Endometrium (tissue), 2 donors: ENCODE data around the gene EFNA2.

Experiments used
- FAIRE-seq: peaks from 2 replicates; lab custom pipeline; 2012; peaks lifted over from hg19 to GRCh38; lab: Jason Lieb, UNC
- donor health status: control.
- donor health status: control.

Gene EFNA2

DNA sequence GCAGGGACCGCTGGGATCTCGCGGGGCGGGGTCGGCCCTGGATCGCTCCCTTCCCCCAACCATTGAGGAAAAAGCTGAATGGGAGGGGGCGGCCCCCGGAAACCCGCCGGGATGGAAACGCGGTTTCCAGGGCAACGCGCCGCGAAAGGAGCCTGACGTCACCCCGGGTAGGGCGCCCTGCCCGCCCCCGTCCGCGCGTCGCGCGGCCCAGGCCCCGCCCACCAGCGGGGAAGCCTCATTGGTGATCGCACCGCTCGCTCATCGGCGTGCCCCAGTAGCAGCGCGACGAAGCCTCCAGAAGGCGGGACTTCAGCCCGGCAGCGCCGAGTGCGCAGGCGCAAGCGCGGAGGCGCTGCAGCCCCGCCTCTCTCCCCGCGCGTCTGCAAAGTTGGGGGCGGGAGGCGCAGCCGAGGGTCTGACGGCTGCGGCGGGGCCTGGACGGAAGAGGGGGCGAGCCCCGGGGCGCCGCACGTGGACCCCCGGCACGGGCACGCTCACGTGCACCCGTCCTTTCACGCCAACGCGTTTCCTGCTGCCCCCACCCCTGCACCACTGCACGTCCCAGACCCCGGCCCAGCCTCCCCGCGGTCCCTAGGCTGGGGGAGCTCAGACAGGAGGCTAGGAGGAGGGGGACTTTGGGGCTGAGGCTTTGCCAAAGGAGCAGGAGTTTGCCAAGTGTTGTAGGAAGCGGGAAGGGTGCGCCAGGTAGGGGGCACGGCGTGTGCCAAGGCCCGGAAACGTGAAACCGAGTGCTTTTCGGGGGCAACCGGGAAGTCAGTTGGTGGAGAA lies 24.7 kb upstream of the EFNA2 start:
- no peak for FAIRE-seq

DNA sequence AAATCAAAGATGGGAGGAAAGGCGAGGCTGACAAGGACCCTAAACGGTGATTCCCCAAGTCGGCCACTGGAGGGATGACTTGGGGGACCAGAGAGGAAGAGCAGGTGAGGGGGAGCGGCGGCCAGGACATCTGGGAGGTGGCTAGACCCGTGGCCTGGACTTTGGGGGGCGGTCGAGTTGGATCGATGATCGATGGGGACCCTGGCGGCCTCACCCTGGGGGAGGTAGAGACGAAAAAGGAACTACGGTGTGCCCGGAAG lies 24.2 kb upstream of the EFNA2 start:
- FAIRE-seq, result no peak

DNA sequence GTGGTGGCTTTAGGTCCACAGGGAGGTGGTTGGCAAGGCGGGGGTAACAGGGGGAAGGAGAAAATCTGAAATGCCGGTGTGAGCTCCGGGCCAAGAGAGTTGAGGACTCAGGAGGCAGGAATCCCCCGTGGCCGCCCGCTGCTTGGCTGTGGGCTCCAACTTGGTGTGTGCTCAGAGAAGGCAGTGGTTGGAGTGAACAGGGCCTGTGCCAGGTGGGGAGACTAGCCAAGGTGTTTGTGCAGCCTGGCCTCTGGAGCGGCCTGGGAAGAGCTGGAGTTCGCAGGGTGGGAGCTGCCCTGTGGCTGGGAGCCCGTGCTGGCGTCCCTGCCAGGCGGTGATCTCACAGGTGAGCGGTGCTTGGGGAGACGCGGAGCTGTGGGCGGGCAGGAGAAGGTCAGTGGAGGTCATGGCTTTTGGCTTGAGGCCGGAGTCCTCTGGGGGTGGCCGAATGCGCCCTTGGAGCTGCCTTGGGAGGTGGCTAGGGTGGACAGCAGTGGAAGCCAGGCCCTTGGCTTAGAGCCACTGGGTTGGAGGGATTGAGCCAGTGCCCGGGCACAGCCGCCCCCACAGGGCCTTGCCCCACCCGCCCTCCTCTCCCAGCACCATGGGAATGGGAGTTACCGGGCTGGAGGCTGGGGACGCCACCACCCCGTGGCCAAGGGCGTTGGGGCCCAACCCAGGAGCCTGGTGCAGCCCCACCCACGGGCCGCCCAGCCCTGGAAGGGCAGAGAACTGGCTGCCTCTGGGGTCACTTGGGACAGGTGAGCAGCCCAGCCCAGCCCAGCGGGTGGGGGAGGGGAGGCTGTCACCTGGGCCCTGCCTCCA lies 23.7 kb upstream of the EFNA2 start:
- FAIRE-seq, result no peak

DNA sequence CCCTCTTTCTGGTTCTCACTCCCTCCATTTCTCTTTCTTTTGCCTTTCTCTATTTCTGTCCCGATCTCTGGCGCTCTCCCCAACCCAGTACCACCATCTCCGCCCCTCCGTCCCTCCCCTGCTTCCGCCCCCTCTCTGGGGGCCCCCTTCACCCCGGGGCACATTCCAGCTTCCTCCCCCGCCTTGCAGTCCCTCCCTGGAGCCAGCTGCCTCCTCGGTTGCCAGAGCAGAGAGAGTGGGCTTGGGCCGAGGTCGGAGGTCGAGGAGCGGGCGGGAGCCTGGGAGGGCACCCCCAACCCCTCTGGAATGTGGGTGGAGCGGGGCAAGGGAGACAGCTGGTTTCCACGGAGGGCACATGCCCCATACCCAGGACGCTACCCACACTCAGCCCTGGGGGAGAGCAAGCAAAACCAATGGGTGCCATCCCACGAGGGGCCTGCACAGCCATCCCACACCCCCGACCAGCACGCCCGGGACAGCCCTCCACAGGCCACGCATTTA lies 23.0 kb upstream of the EFNA2 start:
- FAIRE-seq, result no peak

DNA sequence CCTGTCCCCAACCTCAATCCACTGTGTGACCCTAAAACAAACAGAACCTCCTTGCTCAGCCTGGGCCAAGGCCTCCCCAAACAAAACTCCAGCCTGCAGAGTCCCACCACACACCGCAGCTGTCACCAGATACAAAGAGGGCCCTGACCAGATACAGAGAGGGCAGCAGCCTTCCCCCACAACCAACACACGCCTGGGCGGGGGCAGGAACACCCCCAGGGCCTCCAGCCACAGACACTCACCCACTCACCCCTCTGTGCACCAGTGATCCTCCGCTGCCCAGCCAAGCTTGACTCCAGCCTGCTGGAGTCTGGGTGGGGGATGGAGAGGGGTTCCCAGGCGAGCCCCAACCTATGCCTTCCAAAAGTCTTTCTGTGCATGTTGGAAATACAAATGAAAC lies 22.5 kb upstream of the EFNA2 start:
- no peak for FAIRE-seq

DNA sequence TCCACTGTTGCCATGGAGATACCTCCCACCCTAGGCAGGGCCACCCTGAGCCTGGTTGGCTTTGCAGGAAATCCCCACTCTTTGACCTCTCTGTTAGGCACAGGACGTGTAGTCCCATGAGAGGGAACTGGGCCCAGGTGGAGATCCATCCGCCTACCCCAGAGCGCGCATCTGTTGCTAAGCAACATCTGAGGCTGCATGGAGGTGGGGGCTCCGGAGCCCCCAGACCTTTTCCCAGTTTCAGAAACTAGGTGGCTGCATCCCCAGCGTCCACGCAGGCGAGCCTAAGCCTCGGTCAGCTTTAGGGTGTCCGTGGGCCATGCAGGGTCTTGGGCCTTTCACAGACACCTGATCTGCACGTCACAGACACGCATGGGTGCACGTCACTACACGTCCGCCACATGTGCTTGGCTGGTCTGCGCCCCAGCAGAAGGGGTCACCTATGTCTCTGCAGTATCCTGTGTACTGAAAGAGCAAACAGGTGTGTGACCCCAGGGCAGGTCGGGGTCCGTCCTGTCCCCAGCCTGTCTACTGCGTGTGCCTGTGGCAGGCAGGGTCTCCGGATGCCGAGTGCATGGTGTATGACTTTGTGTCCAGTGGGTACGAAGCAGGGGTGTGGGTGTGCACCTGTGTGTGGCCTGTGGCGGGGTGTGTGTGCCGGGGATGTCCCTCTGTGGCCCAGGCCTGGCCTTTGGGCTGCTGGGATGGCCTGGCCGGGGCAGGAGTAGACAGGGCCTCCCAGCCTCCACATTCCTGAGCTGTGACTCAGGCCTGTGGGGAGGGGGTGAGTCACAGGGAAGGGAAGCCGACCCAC lies 20.7 kb upstream of the EFNA2 start:
- no peak for FAIRE-seq

DNA sequence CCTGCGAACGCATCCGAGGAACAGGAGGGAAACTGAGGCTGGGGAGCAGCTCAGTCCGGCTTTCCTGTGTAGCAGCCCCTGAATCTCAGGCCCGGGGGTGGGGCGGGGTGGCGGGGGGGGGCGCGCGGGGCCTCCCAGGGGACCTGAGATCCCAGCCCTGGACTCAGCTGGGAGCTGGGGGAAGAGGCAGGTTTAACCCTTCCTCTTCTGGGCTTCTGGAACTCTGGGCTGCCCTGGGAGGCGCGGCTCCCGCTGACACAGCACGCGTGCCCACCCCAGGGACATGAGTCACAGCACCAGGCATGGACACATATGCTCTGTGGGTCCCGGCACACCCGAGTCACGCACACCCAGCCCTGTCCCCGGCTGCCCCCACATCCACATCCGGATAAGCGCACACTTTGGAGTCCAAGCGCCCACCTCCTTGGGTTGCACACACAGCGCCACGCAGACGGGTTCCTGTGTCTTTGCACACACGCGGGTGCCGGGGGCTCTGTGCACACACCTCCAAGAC lies 20.0 kb upstream of the EFNA2 start:
- no peak for FAIRE-seq

DNA sequence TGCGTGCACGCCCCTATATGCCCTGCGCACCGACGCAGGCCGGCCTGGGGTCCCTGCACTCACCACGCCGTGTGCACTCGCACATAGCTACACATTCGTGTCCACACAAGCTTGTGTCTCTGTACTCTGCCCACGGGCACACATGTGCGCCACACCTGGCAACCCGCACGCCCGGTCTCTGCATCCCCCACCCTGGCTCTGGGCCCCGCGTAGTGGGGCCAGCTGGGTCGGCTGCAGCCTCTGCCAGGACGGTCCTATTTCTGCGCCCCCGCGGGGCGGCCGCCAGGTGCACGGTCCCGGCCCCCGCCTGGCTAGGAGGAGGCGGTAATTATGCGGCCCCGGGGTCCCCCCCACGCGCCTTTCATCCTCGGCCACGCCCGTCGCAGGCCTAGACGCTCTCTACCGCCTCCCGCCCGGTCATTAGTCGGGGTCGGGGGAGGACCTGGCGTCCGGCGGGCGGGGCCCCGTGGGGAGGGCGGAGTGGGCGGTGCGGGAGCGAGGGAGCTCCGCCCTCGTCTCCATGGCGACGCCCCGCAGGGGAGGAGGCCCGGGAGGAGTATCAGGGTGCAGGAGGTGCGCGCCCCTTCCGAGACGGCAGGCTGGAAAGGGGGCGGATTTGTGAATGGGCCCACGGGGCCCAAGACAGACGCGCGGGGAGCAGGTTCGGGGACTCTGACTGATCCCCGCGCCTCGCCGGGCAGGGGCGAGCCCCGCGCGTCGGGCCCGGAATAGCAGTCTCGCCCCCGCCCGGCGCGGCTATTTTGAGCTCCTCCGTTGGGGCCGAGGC lies 19.4 kb upstream of the EFNA2 start:
- FAIRE-seq, result no peak

DNA sequence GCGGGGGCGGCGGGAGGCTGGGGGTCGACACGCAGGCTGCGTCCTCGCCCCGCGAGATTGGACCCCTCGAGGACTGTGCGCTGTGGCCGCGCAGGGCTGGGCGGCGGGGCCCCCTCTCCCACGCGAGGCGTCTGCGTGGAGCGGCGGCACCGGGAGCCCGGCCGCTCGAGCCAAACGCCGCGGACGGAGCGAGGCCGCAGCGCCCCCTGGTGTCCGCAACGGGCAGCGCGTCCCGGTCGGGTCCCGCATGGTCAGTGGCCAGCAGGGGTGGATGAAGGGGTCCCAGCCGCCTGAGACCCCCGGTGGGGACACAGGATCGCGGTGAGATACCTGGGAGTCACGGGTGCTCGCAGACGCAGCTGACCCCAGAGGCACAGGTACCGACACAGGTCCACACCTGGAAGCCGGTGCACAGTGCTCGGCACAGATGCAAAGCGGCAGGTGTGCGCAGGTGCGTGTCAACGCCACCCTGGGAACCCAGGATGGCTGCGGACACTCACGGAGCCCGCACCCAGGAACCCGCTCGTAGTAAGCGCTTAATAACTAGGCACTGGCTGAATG lies 18.7 kb upstream of the EFNA2 start:
- no peak for FAIRE-seq

DNA sequence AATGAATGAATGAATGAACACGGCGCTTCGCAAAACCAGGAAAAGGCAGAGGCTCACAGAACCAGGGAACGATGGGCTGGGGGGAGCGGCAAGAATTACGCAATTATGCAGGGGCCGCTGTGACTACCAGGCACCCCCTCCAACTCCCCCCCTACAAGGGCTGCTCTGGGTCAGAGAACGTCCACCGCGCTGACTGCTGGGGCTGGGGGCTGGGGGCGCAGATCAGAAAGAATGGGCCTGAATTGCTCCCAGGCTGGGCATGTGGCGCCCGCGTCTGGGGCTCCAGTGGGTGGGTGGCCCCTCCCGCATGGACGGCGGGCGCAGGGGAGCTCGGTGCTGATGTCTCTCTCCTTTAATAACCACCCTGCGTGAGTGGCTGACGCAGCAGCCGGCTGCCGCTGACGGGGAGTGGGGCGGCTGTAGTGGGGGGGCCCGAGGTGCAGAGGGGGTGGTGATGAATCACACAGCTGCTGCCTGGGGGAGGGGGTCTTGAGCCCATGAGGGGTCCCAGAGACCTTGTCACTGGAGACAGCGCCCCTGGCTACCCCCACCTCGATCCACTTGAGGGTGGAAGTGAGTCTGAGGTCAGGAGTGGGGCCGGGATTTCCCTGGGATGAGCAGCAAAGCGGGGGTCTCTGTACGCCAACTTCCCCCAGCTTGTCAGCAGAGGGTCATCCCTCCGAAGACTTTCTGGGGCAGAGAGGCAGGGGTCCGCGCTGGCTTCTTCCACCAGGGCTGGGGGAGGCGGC lies 18.0 kb upstream of the EFNA2 start:
- no peak for FAIRE-seq

DNA sequence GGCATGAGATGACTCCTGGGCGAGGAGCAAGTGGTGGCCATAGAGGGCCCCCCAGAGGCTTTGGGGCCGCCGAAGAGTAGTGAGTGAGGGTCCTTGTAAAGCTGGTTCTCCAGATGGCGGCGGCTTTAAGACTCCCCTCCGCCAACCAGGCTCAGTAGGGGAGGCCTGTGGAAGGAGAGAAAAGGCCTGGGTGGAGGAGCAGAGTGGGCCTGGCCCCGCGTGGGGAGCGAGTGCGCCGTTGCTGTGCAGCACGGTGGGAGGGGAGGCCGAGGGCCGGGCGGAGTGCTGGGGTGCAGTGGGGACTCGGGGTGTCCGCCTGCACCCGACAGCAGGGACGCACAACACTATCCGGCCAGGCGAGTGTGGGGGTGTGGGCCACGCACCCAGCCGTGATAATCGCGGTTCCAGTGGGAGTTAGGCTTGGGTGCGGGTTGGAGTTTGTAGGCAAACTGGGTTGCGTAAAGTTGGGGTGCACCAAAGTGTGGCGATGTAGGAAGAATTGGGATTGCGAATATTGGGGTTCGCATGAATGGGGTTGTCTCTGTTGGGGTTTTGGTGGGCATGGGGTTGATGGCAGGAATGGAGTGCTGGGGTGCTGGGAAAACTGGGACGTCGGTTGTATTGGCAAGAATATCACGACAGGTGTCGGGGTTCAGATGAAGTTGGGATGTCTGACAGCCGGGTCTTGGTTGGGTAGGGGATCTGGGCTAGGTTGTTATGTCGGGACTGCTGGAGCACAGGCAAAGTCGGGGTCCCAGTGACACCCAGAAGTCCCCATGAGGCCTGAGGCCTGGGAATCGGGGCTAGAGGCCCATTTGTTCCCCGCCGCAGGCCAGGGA lies 17.2 kb upstream of the EFNA2 start:
- FAIRE-seq, result no peak

DNA sequence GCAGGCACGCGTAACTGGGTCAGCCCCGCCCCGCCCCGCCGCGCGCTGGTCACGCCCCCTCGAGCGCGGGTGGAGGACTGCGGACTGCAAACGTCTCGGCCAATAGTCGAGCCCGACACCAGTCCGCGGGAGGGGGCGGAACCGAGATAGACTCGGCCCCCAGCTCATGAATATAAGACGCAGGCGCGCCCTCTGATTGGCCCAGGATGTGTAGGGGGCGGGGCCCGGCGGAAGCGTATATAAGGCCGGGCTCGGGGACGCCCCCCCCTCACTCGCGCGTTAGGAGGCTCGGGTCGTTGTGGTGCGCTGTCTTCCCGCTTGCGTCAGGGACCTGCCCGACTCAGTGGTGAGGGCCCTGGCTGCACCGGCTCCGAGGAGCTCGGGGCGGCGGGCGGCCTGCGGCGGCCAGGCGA lies 16.6 kb upstream of the EFNA2 start, which contains the start of gene CIRBP:
CIRBP (plus strand) TSS at position 268 of the 413 bp plus-strand sequence. CDS start 1,602 bp downstream, outside the sequence.
- peak; percentile 95 for FAIRE-seq

DNA sequence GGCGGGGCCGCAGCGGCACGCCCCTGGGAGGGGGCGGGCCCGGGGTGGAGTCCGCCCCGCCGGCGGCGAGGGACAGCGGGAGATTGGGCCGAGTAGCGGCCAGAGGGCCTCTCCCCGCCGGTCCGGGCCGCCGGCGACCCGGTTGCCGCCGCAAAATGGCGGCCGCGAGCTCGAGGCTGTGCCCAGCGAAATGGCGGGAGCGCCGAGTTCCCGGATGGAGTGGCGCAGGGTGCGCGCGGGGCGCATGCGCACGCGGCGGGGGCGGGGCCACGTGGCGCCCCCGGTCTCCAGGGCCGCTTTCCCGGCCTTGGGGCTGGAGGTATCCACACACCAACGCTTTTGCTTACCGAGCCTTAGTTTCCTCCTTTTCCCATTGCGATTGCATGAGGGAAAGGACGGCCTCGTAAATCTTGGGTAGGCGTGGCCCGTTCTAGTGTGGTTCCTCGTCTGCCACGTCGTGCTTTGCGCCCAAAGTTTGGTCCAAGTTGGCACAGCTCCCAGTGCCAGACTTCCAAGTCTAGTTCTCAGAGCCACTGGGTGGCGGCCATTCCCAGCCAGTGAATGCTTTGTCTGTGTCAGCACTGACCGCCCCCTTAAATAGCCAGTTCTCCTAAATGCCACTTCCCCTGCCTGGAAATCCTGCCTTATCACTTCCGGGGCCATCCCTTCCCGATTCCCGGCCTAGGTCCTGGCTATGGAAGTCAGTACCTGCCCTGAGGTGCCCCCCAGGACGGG lies 16.0 kb upstream of the EFNA2 start:
- FAIRE-seq, result no peak

DNA sequence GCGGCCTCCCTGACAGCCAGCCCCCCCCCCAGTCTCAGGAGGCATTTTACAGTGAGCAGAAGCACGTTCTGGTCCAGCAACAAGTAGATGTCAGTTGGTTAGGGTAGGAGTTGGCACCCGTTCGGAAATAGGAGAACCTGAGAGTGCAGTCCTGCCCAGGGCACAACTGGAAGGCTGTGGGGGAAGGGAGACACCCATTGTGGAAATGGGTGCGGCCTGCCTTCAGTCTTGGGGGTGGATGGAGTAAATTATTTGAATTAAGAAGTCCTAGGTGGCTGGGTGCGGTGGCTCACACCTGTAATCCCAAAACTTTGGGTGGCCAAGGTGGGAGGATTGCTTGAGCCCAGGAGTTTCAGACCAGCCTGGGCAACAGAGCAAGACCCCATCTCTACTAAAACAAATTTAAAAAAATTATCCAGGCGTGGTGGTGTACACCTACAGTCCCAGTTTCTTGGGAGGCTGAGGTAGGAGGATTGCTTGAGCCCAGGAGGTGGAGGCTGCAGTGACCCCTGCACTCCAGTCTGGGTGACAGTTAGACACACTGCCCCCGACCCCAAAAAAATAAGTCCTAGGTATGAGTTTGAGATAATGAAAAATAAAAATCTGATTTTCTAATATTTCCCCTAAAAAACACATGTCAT lies 15.3 kb upstream of the EFNA2 start:
- FAIRE-seq, result no peak

DNA sequence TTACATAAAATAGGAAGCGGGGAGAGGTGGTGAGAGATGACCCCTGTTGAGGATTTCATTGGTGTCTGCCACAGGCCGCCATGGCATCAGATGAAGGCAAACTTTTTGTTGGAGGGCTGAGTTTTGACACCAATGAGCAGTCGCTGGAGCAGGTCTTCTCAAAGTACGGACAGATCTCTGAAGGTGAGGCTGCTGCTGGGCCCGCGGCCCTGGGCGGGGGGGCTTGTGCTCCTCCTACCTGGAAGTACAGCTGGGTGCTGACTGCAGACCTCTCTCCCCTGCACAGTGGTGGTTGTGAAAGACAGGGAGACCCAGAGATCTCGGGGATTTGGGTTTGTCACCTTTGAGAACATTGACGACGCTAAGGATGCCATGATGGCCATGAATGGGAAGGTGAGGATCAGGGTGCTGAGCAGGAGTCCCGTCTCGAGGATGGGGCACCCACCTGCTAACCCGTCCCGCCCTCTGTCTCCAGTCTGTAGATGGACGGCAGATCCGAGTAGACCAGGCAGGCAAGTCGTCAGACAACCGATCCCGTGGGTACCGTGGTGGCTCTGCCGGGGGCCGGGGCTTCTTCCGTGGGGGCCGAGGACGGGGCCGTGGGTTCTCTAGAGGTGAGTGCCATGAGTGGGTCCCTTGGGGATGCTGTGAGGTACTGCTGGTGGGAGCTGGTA lies 14.7 kb upstream of the EFNA2 start:
- no peak for FAIRE-seq

DNA sequence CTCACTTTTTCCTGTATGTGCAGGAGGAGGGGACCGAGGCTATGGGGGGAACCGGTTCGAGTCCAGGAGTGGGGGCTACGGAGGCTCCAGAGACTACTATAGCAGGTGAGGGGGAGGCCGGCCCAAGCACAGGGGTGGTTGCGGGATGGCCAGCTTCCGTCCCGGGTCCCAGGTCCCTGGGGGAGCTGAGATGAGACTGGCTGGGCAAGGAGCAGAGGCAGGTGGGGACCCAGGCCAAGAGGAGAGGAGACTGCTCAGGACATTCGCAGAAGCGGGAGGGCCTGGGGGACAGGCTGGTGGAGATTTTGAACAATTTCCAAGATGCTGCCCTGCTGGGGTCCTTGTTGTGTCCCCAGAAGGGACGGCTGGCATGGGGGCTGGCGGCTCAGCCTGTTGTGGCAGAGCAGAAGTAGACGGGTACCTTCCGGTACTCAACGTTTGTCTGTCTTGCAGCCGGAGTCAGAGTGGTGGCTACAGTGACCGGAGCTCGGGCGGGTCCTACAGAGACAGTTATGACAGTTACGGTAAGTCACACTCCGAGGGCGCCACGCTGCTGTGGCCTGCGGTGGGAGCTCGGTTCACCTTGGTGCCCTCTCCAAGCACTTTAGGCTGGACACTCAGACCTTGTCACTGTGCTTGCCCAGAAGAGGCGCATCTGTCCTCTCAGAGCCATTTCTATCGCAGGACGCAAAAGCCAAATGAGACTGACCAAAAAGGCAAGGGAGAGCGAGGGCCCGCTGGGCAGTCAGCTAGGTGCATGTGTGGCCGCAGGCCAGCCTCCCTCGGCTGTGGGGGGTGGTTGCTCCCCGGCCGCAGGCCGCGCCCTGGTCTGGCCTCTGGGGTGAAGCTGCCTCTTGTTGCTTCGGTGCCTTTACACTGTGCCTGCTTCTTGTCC lies 13.9 kb upstream of the EFNA2 start:
- no peak for FAIRE-seq
